Epidermal melanocyte (primary cell): ENCODE data around the gene FRMD4A.
A peak's percentile ranks its signal among the peaks of the same experiment; 100 is the strongest.
"Not testable (repeated sequence)": the region's sequence is repeated elsewhere in the genome, so short reads cannot be mapped to it uniquely, and the experiment has no call there.

ENCODE experiments used
- DNase-seq: peaks from one replicate; pipeline ENCODE4 v3.0.0; 2011; ENCODE audit warnings: low spot score; ENCODE audit not compliant: insufficient read length

The FRMD4A gene

DNA sequence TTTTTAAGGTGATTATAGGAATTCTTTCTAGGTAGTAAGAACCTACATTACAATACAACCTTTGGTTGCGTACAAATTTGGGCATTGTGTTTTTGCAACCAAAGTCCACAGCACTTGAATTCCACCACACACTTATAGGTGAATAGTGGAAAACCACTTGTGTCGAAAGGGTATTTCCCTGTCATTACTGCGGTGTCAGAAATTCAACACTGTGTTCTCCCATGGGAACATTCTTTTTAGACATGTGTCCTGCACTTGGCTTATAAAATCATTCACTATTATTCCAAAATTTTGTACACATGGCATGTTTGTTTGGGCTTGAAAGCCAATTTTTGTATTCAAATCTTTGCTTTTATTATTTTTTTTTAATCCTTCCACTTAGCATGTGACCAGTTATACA lies 410.3 kb downstream of the FRMD4A start:
- DNase-seq, result no peak

DNA sequence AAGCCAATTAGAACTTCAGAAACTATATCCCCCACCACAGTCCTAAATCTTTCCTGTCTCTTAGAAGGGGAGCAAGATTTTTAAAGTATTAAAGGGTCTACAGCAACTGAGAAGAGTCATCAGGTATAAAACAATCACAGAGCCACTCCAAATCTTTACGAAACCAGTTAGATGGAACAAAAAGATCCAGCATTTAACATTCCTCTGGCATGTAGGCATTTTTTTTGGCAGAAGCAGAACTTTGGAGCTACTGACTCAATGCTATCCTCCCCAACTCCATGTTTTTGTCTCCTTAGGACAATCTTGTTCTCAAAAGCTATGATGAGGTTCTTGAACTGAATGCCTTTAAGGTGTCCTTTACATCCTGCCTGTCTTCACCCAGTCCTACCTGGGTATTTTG lies 410.7 kb downstream of the FRMD4A start:
- DNase-seq, result no peak

DNA sequence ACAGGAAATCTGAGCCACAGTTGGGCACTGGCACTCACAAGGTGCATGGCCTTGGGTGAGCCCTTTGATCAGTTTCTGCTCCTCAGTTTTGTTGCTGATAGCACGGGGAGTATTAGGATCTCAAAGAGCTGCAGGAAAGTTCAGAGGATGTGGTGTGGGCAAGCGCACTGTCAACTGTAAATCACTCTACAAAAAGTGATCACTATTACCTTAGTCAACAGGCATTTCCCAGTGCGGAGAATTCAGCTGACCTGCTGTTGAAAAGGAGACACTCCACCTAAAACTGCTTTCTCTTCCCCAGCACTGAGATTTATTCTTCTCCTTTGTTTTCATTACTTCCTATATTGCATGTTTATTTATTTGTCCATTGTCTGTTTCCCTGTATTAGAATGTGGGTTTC lies 412.9 kb downstream of the FRMD4A start:
- DNase-seq, result no peak

GRCh38 chr10:13916384-13916947 lies 414.3 kb downstream of the FRMD4A start:
- no peak for DNase-seq

DNA sequence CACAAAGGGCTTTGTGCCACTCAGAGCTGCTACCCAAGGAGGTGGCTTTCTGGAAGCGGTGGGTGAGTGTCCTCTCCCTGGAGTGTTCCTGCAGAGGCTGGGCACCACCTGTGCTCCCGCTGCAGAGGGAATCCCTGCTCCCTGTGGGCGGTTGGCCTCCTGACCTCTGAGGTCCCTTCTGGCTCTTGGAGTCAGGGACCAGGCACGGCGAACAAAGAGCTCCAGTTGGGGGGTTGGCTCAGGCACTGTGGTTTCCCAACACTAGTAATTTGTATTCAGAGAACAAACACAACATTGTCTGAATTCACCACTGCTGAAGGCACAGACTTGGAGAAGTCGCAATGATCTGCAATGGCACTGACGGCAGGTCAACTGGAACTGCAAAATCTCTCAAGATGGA lies 415.0 kb downstream of the FRMD4A start:
- no peak for DNase-seq

DNA sequence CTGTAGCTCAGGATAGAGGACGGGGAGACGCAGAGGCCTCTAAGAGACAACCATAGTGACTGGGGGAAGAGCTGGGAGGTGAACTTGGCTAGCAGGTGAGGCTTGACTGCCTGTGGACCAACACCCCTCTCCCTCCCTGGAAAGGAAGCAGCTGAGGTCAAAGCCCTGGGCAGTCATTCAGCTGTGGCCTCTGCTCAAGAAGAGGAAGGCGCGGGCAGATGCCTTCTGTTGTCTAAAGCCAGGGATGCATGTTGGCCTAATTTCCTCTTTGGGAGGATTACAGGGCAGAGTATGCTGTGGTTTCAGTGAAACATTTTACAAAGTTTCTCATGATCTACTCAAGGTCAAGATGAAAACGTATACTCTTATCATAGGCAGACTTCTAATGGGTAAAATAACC lies 416.8 kb downstream of the FRMD4A start:
- DNase-seq, result no peak

DNA sequence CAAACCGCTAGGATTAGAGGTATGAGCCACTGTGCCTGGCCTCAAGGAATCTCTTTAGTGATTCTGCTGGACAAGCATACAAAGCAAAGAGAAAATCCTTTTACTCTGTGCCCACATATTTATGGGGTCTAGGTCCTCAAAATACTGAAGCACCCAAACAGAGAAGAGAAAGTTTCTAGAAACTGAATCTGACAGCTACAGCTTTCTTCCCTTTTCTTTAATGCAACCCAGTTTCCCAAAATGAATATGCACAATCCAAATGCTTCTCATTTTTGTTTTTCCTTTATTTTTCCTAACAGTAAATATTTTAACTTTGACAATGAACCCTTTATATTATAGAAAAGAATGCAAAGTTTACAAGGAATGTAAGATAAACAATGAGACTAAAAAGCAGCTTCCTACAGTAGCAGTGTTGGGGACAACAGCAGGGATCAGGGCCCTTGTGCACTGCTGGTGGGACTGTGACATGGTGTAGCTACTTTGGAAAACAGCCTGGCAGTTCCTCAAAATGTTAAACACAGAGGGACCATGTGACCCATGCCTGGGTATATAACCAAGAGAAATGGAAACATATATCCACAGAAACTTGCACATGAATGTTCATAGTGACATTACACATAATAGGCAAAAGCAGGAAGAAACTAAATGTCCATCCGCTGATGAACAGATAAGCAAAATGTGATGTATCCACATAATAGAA lies 418.8 kb downstream of the FRMD4A start:
- no peak for DNase-seq

DNA sequence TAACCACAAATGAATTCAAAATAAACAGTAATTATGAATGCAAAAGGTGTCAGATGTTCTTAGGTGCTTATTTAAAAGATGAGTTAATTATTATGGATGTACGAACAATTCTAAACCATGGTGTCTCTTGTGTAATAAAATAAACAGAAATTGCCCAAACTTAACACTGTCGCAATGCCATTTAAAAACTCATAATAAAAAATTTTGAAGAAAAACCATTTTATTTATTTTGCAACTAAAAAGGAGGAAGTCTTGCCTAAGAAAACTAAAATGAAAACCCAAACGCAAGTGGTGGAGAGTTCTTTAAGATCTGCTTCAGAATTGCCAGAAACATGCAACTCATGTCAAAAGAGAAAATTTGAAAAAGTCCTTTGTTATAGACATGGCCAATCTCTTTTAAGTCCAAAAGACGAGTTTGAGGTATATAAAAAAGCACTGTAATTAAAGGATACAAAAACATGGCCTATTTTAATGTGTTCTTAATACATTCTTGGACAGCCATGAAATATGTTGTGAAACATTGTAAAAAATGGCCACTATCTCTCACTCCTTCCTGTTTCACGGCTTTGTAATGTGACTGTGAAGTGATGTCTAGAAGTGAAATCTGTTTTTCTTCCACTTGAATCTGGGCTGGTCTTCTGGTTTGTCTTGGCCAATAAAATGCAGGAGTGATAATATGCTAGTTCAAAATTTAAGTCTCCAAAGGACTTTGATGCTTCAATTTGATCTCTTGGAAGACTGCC lies 421.0 kb downstream of the FRMD4A start:
- DNase-seq, result no peak

- DNase-seq, result no peak
Measured at GRCh38 chr10:13908475-13908874, 422.2 kb downstream of the FRMD4A start.

- DNase-seq, result no peak
Measured at GRCh38 chr10:13907570-13907969, 423.2 kb downstream of the FRMD4A start.

DNA sequence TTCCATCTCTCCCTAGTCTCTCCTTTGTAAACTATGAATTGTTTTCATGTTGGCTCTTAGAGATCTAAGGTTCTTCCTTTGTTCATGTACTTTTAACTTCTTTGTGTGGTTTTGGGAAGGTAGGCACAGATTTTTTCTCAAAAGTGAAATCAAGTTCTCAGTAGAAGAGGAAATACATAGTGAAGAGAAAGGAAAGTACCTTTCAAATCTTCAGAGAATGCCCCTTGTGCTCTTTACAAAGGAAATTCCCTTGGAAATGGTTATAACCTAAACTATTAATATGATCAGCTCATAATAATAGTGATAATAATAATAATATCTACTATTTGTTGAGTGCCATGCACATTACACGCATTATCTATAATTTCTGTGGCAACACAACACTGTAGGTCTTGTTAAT lies 425.4 kb downstream of the FRMD4A start:
- no peak for DNase-seq

GRCh38 chr10:13904064-13904463 lies 426.7 kb downstream of the FRMD4A start:
- DNase-seq, result no peak

DNA sequence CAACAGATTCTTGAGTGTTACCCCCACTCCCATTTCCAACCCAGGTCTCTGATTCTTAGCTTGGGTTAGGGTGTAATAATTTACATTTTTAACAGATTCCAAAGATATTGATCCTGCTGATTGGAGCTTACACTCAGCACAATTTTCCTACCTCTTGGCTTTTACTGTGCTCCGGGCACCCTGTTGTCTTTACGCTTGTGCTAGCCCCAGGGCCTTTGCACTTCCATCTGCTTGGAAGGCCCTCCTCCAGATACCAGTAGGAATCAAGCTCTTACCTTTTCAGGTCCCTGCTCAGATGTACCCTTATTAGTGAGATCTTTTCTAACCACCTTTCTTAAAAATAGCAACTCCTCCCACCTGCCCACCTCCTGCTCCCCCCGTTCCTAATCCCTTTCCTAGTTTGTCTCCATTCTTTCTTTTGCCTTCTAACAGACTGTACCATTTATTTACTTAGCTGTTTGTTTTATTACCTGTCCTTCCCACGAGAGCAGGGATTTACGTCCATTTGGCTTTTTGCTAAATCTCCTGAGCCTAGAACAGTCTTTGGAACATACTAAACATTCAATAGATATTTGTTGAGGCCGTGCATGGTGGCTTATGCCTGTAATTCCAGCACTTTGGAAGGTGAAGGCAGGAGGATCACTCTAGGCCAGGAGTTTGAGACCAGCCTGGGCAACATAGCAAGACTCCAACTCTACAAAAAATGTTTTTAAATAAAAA lies 427.7 kb downstream of the FRMD4A start:
- DNase-seq, result no peak

DNA sequence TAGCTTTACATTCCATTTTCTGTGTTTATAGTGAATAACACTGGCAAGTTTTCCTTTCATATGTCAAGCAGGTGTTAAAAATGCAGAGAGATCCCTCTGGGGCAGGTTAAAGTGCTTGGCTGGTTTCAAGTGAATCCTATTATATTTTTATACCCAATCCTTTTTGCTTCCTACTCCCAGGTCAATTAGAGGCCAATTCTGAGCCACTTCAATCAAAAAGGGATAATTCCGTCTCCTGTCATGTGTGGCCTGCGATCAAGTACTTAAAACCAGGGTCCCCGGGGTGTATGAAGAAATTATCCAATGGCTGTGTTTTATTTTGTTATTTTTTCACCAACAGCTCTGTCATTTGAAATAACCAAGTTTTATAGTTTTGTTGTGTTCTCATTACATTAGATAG lies 430.8 kb downstream of the FRMD4A start:
- DNase-seq, result no peak

- DNase-seq, result not testable (repeated sequence)
Measured at GRCh38 chr10:13896146-13896545, 434.6 kb downstream of the FRMD4A start.

DNA sequence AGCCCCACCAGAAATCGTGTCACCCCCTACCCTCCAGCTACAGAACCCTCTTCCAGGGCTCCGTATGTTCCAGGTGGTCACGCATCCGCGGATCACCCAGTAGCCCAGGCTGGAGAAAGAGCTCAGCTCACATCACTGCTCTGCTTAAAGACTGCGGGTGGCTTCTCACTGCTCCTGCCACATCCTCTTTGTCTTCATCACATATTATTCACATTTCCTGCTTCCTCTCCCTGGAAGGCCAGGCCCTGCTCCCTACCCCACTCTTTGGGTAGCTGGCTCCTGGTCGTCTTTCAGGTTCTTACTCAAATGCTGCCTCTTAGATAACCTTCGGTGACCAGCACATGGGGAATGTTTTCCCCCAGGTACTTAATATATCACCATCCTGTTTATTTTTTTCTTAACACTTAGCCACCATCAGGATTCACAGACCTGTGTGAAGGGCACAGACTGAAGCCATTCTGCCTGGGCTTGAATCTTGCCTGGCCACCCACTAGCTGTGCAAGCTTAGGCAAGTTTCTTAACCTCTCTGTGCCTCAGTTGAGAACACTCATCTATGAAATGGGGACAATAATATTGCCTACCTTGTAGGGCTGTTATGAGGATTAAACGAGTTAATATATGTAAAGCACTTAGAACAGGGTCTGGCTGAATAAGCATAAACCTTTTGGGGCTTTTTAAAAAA lies 436.2 kb downstream of the FRMD4A start:
- DNase-seq, result no peak

DNA sequence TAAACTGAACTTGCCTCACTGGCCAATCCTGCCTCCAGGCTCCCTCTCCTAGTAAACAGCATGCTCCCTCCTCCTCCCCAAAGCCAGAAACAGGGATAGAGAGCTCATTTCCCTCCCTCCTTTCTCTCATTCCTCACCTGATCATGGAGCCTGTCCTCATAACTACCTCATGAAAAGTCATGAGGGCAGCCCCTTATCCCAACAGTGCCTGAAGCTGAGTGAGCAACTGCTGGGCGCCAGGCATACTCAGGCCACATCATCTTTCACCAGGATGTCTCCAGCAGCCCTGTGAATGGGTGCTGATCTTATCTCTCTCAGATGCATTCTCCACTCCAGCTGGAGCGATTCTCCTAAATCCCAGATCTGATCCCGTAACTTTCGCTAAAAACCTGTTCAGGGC lies 436.8 kb downstream of the FRMD4A start:
- no peak for DNase-seq

GRCh38 chr10:13892871-13893270 lies 437.9 kb downstream of the FRMD4A start:
- DNase-seq, result no peak

GRCh38 chr10:13892001-13892491 lies 438.7 kb downstream of the FRMD4A start:
- DNase-seq, result peak; percentile 30

DNA sequence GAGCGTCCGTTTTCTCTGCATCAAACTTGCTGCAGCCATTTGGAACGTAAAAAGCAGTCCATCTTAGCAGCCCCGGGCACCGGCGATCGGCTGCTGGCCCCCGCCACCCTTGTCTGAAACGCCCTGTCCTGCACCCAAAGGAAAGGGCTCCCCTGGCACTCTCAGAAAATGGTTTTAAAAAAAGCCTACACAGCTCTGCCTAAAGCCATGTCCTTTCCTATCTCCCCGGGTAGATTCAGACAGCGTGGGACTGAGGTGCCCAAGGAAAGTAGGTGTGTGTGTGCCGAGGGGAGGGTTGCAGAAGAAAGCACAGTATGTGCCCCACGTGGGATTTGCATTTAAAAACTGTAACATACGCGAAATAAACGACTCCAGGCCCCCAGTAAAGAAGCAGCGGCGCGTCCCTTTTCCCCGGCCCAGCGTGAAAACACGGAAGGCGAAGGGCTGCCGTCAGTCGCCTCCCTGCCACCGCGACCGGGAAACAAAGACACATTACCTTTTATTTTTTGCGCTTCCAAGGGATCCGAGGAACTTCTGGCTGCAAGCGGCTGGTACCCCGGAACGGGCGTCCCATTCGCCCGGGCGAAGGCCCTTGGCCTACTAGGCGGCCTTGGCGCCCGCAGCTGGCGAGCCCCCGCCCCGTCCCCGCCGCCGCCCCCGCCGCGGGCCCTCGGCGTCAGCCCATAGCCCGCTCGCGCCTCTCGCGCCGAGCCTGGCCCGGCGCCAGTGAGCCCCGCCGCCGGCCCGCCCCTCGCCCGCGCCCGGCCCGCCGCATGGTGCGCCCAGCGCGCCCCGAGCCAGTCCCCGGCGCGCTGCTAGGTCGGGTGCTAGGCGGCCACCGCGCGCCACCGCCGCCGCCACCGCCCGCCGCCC lies 439.4 kb downstream of the FRMD4A start:
- no peak for DNase-seq
